H4 (cell line): Measurements from ENCODE around the gene SBNO1. TPM values are rescaled to one million over a fixed set of nuclear protein-coding genes. Genes with fewer than 3 reads are reported as not detected.
"Not testable (repeated sequence)": the region's sequence is repeated elsewhere in the genome, so short reads cannot be mapped to it uniquely, and the experiment has no call there.

Experiments used
- DNase-seq: peaks from one replicate; pipeline ENCODE4 v3.0.0-alpha.2; 2015; ENCODE audit warnings: low spot score
- total RNA-seq: library from RNA; depleted of rRNA; stranded (reverse); fragments of >200 nt; shearing (Covaris generic); gene quantifications from 2 replicates; pipeline ENCODE4 v1.2.3, GENCODE V29; 2014

The SBNO1 gene
- total RNA-seq, 1 experiment from 2014 or later, result 19.7 TPM

- no peak for DNase-seq
Measured at GRCh38 chr12:123388951-123389559, 24.4 kb upstream of the SBNO1 start.

DNA sequence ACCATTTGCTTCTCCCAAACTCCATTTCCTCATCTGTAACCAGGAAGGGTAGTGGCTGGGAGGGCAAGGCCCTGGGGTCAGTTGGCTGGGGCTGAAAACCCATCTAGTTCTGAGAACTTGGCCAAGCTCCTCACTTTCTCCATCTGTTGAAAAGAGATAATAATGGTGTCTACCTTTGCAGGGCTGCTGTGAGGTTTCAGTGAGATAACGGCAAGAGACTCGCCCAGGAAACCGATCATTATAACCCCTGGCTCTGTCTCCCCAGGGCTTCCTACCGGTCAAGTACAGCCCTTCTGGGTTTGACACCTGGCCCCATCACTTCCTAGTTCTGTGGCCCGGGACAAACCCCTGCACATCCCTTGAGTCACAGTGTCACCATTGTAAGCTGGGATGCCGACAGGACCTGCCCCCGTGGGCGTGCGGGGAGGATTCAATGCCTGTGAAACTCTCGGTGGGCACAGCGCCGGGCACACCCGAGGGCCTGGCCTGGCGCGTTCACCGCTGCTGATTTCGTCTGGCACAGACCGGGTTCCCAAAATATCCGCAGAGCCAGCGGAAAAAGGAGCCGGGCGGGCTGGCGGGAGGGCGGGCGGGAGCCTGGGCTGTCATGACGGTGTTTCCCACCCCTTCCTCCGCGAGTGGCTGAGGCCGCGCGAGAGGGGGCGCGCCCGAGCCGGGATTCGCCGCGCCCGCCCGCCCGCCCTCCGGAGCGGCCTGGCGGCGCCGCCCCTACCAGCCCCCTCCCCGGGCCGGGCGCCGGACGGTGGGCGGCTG, 23.7 kb upstream of the SBNO1 start:
- DNase-seq, result peak; percentile 44

- no peak for DNase-seq
Measured at GRCh38 chr12:123387508-123388176, 23.0 kb upstream of the SBNO1 start.

DNA sequence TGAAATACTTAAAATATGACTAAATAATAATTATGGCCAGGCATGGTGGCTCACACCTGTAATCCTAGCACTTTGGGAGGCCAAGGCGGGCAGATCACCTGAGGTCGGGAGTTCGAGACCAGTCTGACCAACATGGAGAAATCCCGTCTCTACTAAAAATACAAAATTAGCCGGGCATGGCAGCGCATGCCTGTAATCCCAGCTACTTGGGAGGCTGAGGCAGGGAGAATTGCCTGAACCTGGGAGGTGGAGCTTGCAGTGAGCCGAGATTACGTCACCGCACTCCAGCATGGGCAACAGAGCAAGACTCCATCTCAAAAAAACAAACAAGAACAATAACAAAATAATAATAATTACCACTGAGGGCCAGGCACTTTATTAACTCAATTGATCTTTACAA, 20.9 kb upstream of the SBNO1 start:
- DNase-seq, result not testable (repeated sequence)

GRCh38 chr12:123384994-123385376, 20.3 kb upstream of the SBNO1 start:
- no peak for DNase-seq

DNA sequence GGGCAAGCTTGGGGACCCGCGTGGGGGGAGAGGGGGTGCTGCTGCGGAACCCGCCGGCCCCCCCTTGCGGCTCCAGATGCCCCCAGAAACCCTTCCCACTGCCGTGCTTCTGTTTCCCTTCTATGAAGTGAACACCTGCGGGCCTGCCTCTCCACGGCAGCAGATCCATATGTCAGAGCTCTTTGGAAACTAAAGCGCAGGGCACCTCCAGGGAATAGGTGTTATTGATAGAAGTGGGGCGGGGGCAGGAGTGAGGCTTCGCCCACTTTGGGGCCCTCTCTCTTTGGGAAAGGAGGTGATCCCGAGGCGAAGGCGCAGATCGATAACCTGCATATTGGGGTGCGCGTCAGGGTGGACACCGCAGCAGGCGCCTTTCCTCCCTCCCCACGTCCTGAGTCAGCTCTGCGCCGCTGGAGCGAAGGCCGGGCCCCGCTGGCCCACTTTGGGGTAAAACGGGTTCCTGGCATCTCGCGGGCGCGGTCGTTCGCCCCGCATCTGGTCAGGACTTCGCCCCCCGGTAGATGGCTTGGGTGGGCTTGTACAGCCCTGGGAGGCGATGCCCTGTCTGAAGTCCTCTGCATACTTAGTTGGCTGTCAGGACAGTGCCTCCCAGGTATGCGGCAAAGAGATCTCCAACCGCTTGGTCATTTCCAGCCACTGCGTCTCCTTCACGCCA, 19.8 kb upstream of the SBNO1 start:
- DNase-seq, result no peak

DNA sequence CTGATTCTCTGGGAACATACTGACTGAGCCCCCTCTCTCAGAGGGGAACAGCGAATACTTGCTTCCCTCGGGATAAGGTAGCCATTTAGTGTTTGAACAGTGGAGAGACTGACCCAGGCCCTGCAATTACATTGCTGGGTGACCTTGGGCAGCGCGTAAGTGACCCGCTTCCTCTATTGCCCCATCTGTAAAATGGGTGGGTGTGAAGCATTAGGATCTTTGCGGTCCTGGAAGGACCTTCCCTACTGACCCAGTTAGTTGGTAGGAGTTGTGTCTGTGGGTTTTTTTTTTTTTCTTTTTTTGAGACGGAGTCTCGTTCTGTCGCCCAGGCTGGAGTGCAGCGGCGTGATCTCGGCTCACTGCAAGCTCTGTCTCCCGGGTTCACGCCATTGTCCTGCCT, 18.0 kb upstream of the SBNO1 start:
- no peak for DNase-seq

DNA sequence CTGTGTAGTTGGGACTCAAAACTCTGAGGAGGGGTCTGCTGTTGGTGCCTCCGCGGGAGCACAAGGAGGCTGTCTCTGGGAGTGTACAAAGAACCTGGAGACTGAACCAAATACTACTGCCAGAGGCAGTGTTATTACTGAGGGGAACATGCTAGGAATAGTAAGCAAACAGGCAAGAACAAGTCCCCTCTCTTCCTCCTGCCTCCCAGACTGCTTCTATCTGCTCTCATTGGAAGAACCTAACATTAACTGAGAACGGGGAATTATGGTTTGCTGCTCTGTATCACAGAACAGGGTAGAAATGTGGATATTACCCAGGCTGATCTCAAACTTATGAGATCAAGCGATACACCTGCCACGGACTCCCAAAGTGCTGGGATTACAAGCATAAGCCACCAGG, 14.7 kb upstream of the SBNO1 start:
- DNase-seq, result no peak

DNA sequence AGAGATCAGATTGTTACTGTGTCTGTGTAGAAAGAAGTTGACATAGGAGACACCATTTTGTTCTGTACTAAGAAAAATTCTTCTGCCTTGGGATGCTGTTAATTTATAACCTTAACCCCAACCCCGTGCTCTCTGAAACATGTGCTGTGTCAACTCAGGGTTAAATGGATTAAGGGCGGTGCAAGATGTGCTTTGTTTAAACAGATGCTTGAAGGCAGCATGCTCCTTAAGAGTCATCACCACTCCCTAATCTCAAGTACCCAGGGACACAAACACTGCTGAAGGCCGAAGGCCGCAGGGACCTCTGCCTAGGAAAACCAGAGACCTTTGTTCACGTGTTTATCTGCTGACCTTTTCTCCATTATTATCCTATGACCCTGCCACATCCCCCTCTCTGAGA, 7.8 kb upstream of the SBNO1 start:
- not testable (repeated sequence) for DNase-seq

- not testable (repeated sequence) for DNase-seq
Measured at GRCh38 chr12:123371667-123372368, 7.2 kb upstream of the SBNO1 start.

GRCh38 chr12:123369229-123369628, 4.6 kb upstream of the SBNO1 start:
- DNase-seq, result no peak

DNA sequence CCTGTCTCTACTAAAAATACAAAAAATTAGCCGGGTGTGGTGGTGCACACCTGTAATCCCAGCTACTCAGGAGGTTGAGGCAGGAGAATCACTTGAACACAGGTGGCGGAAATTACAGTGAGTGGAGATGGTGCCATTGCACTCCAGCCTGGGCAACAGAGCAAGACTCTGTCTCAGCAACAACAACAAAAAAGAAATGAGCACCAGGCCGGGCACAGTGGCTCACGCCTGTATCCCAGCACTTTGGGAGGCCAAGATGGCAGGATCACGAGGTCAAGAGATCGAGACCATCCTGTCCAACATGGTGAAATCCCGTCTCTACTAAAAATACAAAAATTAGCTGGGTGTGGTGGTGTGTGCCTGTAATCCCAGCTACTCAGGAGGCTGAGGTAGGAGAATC, 3.8 kb upstream of the SBNO1 start:
- DNase-seq, result not testable (repeated sequence)

DNA sequence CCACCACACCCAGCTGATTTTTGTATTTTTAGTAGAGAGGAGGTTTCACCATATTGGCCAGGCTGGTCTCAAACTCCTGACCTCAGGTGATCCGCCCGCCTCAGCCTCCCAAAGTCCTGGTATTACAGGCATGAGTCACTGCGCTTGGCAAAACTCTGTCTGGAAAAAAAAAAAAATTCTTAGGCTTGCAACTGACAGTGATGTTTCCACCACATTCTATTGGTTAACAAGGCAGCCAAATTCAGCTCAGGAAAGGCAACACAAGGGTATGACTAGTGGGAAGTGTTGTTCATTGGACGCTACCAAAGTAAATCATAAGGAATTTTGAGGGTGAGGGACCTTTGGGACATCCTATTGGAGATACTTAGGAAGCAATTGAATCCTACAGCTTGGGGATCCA, 2.9 kb upstream of the SBNO1 start:
- no peak for DNase-seq

DNA sequence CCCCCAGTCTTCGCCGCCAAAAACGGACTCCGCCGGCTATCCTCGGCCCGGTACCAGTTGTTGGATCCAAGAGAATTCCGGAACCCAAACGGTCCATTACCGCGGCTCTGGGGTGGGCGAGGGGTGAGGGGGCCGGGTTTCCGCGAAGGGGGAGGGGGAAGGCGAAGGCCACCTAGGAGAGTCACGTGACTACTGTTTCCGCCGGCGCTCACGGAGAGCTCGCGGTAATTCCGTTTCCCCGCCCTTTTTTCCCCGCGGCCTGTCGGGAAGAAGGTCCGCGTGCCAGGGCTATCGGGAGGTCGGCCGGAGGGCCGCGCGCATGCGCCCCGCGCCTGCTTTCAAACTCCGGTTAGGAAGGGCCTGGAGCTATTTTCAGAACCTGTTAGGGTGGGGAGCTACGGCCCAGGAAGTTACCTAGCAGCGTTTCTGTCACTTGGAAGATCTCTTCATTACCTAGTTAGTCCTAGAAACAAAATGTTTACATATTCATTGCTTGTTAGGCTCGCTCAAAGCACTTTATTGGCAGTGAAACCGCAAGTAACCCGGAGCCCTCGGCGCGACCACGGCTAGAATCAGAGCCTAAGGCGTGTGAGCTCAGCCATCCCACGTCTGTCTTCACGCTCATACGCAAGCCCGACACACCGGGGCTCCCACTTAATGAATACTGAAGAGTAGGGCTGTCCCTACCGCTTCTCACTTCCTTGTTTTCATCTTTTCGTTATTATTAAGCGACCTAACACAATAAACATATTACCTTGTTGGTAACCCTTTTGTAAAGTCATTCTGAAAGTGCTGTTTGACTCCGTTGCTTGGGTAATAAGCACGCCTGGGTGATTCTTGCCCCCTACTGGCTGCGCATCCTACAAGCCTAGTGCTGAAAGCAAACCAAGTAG, 624 bp upstream of the SBNO1 start:
- DNase-seq, result peak; percentile 97

- DNase-seq, result no peak
Measured at GRCh38 chr12:123363740-123364531, 711 bp downstream of the SBNO1 start.

DNA sequence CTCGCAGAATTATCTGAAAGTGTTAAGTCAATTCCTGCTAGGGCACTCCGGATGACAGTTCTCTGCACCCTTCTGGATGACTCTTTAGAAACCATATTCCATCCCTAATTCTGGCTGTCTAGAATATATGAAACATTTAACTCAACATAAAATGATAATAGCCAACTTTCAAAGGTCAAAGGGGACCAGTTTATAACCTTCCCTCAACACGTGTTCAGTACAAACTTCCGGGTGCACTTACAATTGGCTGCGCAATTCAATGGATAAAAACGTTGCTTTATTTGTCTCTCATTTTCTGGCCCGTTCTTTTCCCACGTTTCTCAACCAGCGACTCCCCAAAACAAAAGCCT, 1.3 kb downstream of the SBNO1 start:
- DNase-seq, result no peak

- DNase-seq, result no peak
Measured at GRCh38 chr12:123358035-123358434, 6.6 kb downstream of the SBNO1 start.

DNA sequence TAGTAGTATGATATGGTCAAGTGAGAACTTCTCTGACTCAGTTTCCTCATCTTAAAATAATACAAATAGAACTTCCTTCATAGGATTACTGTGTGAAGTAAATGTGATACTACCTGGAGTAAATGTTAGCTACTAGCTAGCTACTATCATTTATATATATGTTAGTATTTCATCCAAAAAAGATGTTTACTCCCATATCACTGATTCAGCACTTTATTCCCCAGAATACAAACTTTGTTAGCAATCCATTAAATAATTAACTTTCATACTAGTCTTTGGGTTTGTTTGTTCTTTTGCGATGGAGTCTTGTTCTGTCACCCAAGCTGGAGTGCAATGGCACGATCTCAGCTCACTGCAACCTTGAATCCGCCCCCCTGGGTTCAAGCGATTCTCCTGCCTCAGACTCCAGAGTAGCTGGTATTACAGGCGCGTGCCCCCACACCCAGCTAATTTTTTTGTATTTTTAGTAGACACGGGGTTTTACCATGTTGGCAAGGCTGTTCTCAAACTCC, 8.4 kb downstream of the SBNO1 start:
- DNase-seq, result no peak

DNA sequence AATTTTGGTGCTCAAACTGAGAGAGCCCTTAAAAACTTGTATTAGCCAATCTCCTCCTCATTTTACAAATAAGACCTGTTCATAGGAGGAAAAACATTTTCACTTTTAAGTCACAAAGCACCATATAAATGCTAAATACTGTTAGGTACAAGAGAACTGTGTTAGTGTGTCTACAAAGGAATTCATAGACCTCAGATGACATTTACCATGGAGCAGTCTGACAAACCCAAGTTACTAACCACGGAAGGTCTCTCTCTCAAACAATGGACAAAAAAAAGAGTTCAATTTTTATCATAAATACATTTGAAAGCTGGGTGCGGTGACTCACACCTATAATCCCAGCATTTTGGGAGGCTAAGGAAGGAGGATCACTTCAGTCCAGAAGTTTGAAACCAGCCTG, 10.0 kb downstream of the SBNO1 start:
- no peak for DNase-seq

- DNase-seq, result no peak
Measured at GRCh38 chr12:123351349-123351748, 13.3 kb downstream of the SBNO1 start.
